DOHH2 (cell line): ENCODE data around the gene RRP1B.

Experiments used
- H3F3A ChIP-seq: fragments of 200-600 bp; sonication (generic), shearing (Covaris generic); 2 replicates; pipeline ENCODE4 v1.6.0; 2016; ENCODE audit warnings: antibody characterized with exemption, mild to moderate bottlenecking; ENCODE audit not compliant: control insufficient read depth, insufficient read depth
- H3K27ac ChIP-seq: fragments of 200-600 bp; sonication (generic); 2 replicates; pipeline ENCODE4 v1.5.1; 2014; ENCODE audit warnings: low read depth, mild to moderate bottlenecking, low read length, moderate library complexity
- H3K27me3 ChIP-seq: fragments of 200-600 bp; sonication (generic); 2 replicates; pipeline ENCODE4 v1.6.1; 2014; ENCODE audit warnings: mild to moderate bottlenecking, low read length, mixed read lengths; ENCODE audit not compliant: control insufficient read depth
- H3K36me3 ChIP-seq: fragments of 200-600 bp; sonication (generic); 2 replicates; pipeline ENCODE4 v1.6.1; 2014; ENCODE audit warnings: mild to moderate bottlenecking, low read length, moderate library complexity, mixed read lengths; ENCODE audit not compliant: control insufficient read depth
- H3K4me1 ChIP-seq: fragments of 200-600 bp; sonication (generic); 2 replicates; pipeline ENCODE4 v1.6.1; 2014; ENCODE audit warnings: mild to moderate bottlenecking, low read length, mixed read lengths; ENCODE audit not compliant: control insufficient read depth
- H3K4me2 ChIP-seq: fragments of 200-600 bp; sonication (generic); 2 replicates; pipeline ENCODE4 v1.6.0; 2014; ENCODE audit warnings: mild to moderate bottlenecking, low read length, moderate library complexity
- H3K4me3 ChIP-seq: fragments of 200-600 bp; sonication (generic); 2 replicates; pipeline ENCODE4 v1.5.1; 2014; ENCODE audit warnings: mild to moderate bottlenecking, low read length, mixed read lengths
- H3K79me2 ChIP-seq: fragments of 200-600 bp; sonication (generic); 2 replicates; pipeline ENCODE4 v1.6.1; 2014; ENCODE audit warnings: mild to moderate bottlenecking, low read length, mixed read lengths; ENCODE audit not compliant: control insufficient read depth
- H3K9me2 ChIP-seq: fragments of 200-600 bp; sonication (generic); replicated peaks from 2 replicates; pipeline ENCODE4 v1.6.1; 2014; ENCODE audit warnings: mild to moderate bottlenecking, low read length, mixed read lengths; ENCODE audit not compliant: control insufficient read depth
- H3K9me3 ChIP-seq: fragments of 200-600 bp; sonication (generic); 2 replicates; pipeline ENCODE4 v1.6.1; 2014; ENCODE audit warnings: antibody characterized with exemption, low read length, mixed read lengths; ENCODE audit not compliant: control insufficient read depth, insufficient read depth
- H4K20me1 ChIP-seq: fragments of 200-600 bp; sonication (generic); 2 replicates; pipeline ENCODE4 v1.6.0; 2014; ENCODE audit warnings: low read depth, mild to moderate bottlenecking, antibody characterized with exemption, low read length, moderate library complexity; ENCODE audit not compliant: control insufficient read depth, insufficient read depth
- EZH2phosphoT487 ChIP-seq: fragments of 200-600 bp; sonication (generic); IDR thresholded peaks from 2 replicates; pipeline ENCODE4 v1.6.1; 2017; ENCODE audit warnings: borderline replicate concordance, mild to moderate bottlenecking, antibody characterized with exemption, low read length, moderate library complexity, mixed read lengths
- TF ChIP-seq, protein P1 (sequence below): fragments of 200-600 bp; sonication (generic); IDR thresholded peaks from one replicate; pipeline ENCODE4 v1.5.1; 2014; ENCODE audit warnings: antibody characterized with exemption, mild to moderate bottlenecking, low read depth, low read length; ENCODE audit not compliant: poor library complexity, severe bottlenecking

The RRP1B gene

DNA sequence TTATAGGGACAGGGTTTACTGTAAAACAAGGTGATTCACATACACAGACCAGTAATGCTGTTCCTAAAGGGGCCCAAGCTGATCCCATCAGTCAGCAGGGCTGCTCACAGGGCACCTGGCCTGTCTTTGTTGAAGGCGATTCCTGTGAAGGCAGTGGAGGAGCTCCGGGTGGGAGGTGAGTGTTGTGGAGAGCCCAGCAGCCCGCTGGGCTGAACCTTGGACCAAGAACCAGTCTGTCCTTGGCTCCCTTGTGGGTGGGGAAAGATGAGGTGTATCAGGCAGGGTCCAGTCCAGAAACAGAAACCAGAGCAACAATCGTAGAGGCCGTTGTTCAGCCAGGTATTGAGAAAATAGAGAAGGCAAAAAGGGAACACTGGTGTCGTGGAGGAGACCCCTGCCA, 72.1 kb downstream of the RRP1B start:
- no peak overlapping the region for H3K4me2 ChIP-seq
- H3K9me2 ChIP-seq = no peaks in the 10 kb centered on the region
- H3K36me3 ChIP-seq = no peaks in the 10 kb centered on the region
- peaks cover 31% of the 10 kb centered on the region for H3K4me1 ChIP-seq
- H3K9me3 ChIP-seq = no peaks in the 10 kb centered on the region
- no peak overlapping the region for H3K4me3 ChIP-seq
- no peak overlapping the region for H3K27ac ChIP-seq
- H3K27me3 ChIP-seq = no peaks in the 10 kb centered on the region
- H4K20me1 ChIP-seq = peaks cover 23% of the 10 kb centered on the region; the same call in 1 of the 2 replicates
- peaks cover 56% of the 10 kb centered on the region for H3K79me2 ChIP-seq
- no peak for TF ChIP-seq EZH2phosphoT487
- TF ChIP-seq, protein P1, sequence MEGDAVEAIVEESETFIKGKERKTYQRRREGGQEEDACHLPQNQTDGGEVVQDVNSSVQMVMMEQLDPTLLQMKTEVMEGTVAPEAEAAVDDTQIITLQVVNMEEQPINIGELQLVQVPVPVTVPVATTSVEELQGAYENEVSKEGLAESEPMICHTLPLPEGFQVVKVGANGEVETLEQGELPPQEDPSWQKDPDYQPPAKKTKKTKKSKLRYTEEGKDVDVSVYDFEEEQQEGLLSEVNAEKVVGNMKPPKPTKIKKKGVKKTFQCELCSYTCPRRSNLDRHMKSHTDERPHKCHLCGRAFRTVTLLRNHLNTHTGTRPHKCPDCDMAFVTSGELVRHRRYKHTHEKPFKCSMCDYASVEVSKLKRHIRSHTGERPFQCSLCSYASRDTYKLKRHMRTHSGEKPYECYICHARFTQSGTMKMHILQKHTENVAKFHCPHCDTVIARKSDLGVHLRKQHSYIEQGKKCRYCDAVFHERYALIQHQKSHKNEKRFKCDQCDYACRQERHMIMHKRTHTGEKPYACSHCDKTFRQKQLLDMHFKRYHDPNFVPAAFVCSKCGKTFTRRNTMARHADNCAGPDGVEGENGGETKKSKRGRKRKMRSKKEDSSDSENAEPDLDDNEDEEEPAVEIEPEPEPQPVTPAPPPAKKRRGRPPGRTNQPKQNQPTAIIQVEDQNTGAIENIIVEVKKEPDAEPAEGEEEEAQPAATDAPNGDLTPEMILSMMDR = no peak
- H3F3A ChIP-seq = peaks cover 3% of the 10 kb centered on the region; the same call in 1 of the 2 replicates

DNA sequence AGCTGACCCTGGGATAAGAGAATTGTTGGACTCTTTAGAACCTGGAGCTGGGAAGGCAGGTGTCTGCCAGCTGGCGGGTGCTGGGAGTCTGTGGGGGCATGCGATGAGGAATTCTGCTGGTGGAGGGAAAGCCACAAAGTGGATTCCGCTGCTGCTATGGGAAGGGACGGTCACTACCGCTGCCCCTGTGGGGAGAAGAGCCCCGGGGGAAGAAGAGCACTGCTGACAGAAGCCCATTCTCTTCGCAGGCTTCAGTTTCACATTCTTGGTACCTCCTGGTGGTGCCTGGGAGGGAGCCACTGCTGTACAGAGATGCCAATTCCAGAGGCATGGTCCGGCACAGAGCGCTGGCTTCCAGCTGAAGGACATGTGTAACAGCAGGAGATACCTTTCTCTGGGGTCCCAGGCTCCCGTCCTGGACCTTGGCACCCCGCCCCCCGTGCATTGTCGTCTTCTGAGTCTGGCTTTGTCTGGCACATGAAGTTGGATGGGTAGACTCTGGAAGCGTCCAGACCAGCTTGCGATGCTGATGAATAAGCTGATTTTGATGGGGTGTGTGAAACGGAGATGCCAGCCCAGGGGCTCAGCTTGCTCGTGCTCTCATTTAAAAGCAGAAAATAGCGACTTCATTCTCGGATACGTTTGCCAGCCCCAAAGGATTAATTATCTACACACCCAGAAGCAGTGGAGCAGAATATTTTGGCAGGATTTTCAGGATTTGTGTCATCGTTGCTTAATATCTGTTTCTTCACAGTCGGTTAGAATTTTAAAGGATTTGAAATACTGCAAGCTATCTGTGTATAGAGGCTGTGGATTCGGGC, 72.7 kb downstream of the RRP1B start:
- Histone ChIP-seq H3K27ac (no peak overlapping the region), H3K9me2 (no peaks in the 10 kb centered on the region), H3K27me3 (no peaks in the 10 kb centered on the region), H3F3A (peaks cover 3% of the 10 kb centered on the region; the same call in 1 of the 2 replicates), H3K9me3 (no peaks in the 10 kb centered on the region), H3K4me2 (no peak overlapping the region), H3K36me3 (no peaks in the 10 kb centered on the region), H4K20me1 (peaks cover 23% of the 10 kb centered on the region; the same call in 1 of the 2 replicates), H3K4me3 (no peak overlapping the region), H3K4me1 (peaks cover 25% of the 10 kb centered on the region), H3K79me2 (peaks cover 50% of the 10 kb centered on the region)
- TF ChIP-seq, protein P1 = no peak
- no peak for TF ChIP-seq EZH2phosphoT487

DNA sequence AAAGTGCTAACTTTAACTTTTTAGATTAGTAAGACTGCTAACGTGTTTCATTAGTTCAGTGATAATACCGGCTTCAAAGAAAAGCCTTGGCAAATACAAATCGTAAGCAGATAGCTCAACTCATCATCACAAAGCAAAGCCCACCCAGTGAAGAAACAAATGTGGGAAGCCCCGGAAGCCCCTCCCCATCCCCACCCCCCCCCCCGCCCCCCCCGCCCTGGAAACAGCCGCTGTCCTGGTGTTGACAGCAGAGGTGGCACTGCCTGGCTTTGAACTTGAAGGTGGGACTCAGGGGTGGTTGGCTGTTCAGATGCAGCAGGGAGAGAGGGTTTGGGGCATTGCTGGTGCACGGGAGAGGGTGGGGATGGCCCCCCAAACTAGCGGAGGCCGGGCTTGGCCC, 73.7 kb downstream of the RRP1B start:
- Histone ChIP-seq H3F3A (peaks cover 3% of the 10 kb centered on the region; the same call in 1 of the 2 replicates), H3K4me1 (peaks cover 15% of the 10 kb centered on the region), H3K27me3 (no peaks in the 10 kb centered on the region), H3K4me2 (no peak overlapping the region), H3K9me2 (no peaks in the 10 kb centered on the region), H3K4me3 (no peak overlapping the region), H3K79me2 (peaks cover 40% of the 10 kb centered on the region), H3K9me3 (no peaks in the 10 kb centered on the region), H4K20me1 (peaks cover 14% of the 10 kb centered on the region; the same call in 1 of the 2 replicates), H3K27ac (no peak overlapping the region), H3K36me3 (no peaks in the 10 kb centered on the region)
- TF ChIP-seq, protein P1 = no peak
- TF ChIP-seq EZH2phosphoT487 = no peak
